Measurements from ENCODE around the gene JAGN1. TPM values are rescaled to one million over a fixed set of nuclear protein-coding genes. Genes with fewer than 3 reads are reported as not detected.

Gene JAGN1
- polyA plus RNA-seq, 1 of the 3 experiments (the other 2 are of a cell fraction), result 41.6 TPM

DNA sequence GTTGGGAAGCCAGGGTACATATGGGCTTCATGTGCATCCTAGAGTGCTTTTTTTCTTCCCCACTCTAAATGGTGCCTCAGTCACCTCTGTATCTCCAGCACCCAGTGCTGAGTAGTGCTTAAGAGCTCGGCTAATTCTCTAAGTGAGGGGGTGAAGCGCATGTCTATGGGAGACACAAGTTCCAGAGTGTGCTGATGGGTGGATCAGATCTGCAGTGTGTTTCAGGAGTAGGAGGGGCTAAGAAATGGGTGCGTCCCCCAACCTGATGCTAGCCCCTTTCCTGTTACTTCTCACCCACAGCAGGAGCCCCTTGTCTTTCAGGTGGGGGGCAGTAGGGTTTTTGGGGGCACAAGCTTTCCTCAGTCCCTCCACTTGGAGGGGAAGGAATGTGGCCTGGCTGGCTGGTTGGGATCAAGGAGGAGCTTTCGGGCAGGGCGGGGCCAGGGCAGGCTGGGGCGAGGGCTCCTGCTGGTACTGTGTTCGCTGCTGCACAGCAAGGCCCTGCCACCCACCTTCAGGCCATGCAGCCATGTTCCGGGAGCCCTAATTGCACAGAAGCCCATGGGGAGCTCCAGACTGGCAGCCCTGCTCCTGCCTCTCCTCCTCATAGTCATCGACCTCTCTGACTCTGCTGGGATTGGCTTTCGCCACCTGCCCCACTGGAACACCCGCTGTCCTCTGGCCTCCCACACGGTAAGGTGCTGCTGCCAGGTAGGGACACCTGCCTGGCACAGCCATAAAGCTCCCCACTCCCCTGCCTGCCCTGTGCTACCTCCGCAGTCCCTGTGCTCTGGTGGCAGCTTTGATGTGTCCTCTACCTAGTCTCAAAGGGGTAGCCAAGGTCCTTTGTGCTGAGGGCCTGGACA is 12.2 kb downstream of the JAGN1 start, which contains the start of gene IL17RE:
IL17RE (plus strand) TSS at position 477 of the 866 bp plus-strand sequence; CDS start at position 562, 85 bp downstream.
- Histone ChIP-seq H3K4me1 (ENCODE audit: control insufficient read depth in 1 of 2, insufficient read depth in 2 of 2, low read depth in 1 of 2, low read length in 1 of 2) (peaks cover 4 to 12% of the 10 kb centered on the region in 2 experiments; a peak in 3 of 4 replicates), H3K9me3 (no peaks in the 10 kb centered on the region), H3K4me3 (ENCODE audit: low read depth in 2 of 2, low read length in 1 of 2) (no peak within 1 kb of the TSS), H3K27ac (ENCODE audit: low read depth in 2 of 2, low read length in 1 of 2) (peak within 1 kb of the TSS in 1 of 2 experiments; percentile 86; a peak in 2 of 4 replicates), H3K9me2 (no peaks in the 10 kb centered on the region), H3K4me2 (peak within 1 kb of the TSS; percentile 73), H3F3A (replicated peaks; ENCODE audit: insufficient read depth) (peaks cover 10% of the 10 kb centered on the region), H3K36me3 (replicated peaks in 1 of 2; ENCODE audit: control insufficient read depth in 1 of 2, insufficient read depth in 2 of 2, low read length in 1 of 2) (no peaks in the 10 kb centered on the region), H2AFZ (ENCODE audit: low read depth) (peak within 1 kb of the TSS; percentile 91), H3K27me3 (ENCODE audit: insufficient read depth) (no peaks in the 10 kb centered on the region), H3K79me2 (ENCODE audit: insufficient read depth) (no peaks in the 10 kb centered on the region), H4K20me1 (ENCODE audit: insufficient read depth) (no peaks in the 10 kb centered on the region), H3K9ac (peak within 1 kb of the TSS; percentile 59)
- 96% methylated on average over 11 of the region's 13 CpGs for WGBS (ENCODE audit: low lambda C conversion rate)
- DNase-seq, result no peak
- CTCF ChIA-PET, result interaction anchor here (1.0 to 1.3 kb wide), 3 partner anchors 9 to 54 kb away, joined by 3 to 6 read pairs (median 3); no protein-coding TSS in a partner anchor
- TF ChIP-seq SMC3 (IDR thresholded peaks at IDR 0.05; ENCODE audit: low read depth, low read length), result no peak
- POLR2A ChIA-PET, result interaction anchor here (1.0 to 1.8 kb wide), 2 partner anchors 9 to 29 kb away, joined by 3 to 5 read pairs; no protein-coding TSS in a partner anchor

DNA sequence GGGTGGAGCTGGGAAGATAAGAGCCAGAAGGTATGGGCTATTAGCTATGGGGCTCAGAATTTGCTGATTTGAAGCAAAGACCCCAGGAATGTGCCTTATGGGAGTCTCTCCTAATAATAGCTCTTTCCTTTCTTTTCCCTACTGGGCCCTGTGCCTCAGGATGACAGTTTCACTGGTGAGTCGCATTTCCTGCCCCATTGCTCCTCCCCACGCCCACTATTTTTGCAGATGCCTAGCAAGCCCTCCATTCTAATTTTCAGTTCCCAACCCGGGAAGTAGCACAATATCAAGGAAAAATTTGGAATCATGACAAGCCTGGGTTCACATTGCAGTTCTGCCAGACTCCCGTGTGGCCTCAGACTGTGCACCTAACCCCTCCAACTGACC is 12.8 kb downstream of the JAGN1 start:
- ChIA-PET POLR2A (interaction anchor here (1.0 to 1.8 kb wide), 2 partner anchors 10 to 28 kb away, joined by 3 to 5 read pairs; no protein-coding TSS in a partner anchor), CTCF (interaction anchor here (1.0 to 1.3 kb wide), 3 partner anchors 9 to 43 kb away, joined by 3 to 6 read pairs (median 3); no protein-coding TSS in a partner anchor)
- no peak overlapping the region for H3K4me3 ChIP-seq (ENCODE audit: low read depth in 2 of 2, low read length in 1 of 2)
- no peaks in the 10 kb centered on the region for H3K36me3 ChIP-seq (replicated peaks in 1 of 2; ENCODE audit: control insufficient read depth in 1 of 2, insufficient read depth in 2 of 2, low read length in 1 of 2)
- H3K27me3 ChIP-seq (ENCODE audit: insufficient read depth), result no peaks in the 10 kb centered on the region
- H3K9me3 ChIP-seq, result no peaks in the 10 kb centered on the region
- H3K9me2 ChIP-seq, result no peaks in the 10 kb centered on the region
- no peak for DNase-seq
- H3K79me2 ChIP-seq (ENCODE audit: insufficient read depth), result no peaks in the 10 kb centered on the region
- peak overlapping the region in 1 of 2 experiments; percentile 86; a peak in 2 of 4 replicates for H3K27ac ChIP-seq (ENCODE audit: low read depth in 2 of 2, low read length in 1 of 2)
- H3K4me2 ChIP-seq, result peak overlapping the region; percentile 73
- peak overlapping the region; percentile 59 for H3K9ac ChIP-seq
- H3F3A ChIP-seq (replicated peaks; ENCODE audit: insufficient read depth), result peaks cover 7% of the 10 kb centered on the region
- peaks cover 0 to 12% of the 10 kb centered on the region in 2 experiments; a peak in 3 of 4 replicates for H3K4me1 ChIP-seq (ENCODE audit: control insufficient read depth in 1 of 2, insufficient read depth in 2 of 2, low read depth in 1 of 2, low read length in 1 of 2)
- 35% methylated on average over 4 of the region's 4 CpGs for WGBS (ENCODE audit: low lambda C conversion rate)
- TF ChIP-seq RAD21 (IDR thresholded peaks at IDR 0.05; ENCODE audit: low read length), result no peak
- TF ChIP-seq NFIC (IDR thresholded peaks at IDR 0.05; ENCODE audit: borderline replicate concordance), result peak; percentile 51
- TF ChIP-seq SIN3A (IDR thresholded peaks at IDR 0.05; ENCODE audit: borderline replicate concordance, low read depth, low read length), result no peak
- TF ChIP-seq, protein P1, sequence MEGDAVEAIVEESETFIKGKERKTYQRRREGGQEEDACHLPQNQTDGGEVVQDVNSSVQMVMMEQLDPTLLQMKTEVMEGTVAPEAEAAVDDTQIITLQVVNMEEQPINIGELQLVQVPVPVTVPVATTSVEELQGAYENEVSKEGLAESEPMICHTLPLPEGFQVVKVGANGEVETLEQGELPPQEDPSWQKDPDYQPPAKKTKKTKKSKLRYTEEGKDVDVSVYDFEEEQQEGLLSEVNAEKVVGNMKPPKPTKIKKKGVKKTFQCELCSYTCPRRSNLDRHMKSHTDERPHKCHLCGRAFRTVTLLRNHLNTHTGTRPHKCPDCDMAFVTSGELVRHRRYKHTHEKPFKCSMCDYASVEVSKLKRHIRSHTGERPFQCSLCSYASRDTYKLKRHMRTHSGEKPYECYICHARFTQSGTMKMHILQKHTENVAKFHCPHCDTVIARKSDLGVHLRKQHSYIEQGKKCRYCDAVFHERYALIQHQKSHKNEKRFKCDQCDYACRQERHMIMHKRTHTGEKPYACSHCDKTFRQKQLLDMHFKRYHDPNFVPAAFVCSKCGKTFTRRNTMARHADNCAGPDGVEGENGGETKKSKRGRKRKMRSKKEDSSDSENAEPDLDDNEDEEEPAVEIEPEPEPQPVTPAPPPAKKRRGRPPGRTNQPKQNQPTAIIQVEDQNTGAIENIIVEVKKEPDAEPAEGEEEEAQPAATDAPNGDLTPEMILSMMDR (IDR thresholded peaks at IDR 0.05), result no peak
- TF ChIP-seq JUND (IDR thresholded peaks at IDR 0.05), result peak; percentile 34; the same call in 1 of the 2 replicates
- TF ChIP-seq, protein P2, sequence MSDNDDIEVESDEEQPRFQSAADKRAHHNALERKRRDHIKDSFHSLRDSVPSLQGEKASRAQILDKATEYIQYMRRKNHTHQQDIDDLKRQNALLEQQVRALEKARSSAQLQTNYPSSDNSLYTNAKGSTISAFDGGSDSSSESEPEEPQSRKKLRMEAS (IDR thresholded peaks at IDR 0.05; ENCODE audit: low read depth), result 0 out of 2 replicates have a peak, but pooled peaks have one; percentile 22
- TF ChIP-seq YY1 (IDR thresholded peaks at IDR 0.05; ENCODE audit: low read depth), result no peak
- TF ChIP-seq FOSL2 (IDR thresholded peaks at IDR 0.05; ENCODE audit: borderline replicate concordance, low read depth), result peak; percentile 53; the same call in 1 of the 2 replicates
- peak; percentile 50; the same call in 1 of the 2 replicates for TF ChIP-seq TCF12 (IDR thresholded peaks at IDR 0.05)
- H2AFZ ChIP-seq (ENCODE audit: low read depth), result peak overlapping the region; percentile 91
- H4K20me1 ChIP-seq (ENCODE audit: insufficient read depth), result no peaks in the 10 kb centered on the region
